ENCODE results near the gene CADM3.

Gene CADM3

DNA sequence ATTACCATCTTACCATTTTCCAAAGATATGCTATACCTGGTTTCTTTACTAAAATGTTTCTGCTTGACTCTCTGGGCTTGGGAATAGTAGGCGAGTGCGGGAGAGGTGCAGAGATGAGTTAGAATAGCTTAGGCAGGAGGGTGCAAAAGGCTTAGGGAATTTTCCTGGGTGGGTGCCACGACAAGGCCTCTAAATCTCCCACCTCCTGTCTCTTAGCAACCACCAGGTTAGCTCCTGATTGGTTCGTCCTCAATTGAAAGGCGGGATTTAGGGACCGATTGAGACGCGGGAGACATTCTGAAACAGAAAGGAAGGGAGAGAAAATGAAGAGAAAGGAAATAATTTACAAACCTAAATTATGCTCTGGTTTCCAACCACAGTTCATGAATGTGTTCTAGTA, 36.4 kb downstream of the CADM3 start:
- DNase-seq (ENCODE audit: low spot score) = no peak

DNA sequence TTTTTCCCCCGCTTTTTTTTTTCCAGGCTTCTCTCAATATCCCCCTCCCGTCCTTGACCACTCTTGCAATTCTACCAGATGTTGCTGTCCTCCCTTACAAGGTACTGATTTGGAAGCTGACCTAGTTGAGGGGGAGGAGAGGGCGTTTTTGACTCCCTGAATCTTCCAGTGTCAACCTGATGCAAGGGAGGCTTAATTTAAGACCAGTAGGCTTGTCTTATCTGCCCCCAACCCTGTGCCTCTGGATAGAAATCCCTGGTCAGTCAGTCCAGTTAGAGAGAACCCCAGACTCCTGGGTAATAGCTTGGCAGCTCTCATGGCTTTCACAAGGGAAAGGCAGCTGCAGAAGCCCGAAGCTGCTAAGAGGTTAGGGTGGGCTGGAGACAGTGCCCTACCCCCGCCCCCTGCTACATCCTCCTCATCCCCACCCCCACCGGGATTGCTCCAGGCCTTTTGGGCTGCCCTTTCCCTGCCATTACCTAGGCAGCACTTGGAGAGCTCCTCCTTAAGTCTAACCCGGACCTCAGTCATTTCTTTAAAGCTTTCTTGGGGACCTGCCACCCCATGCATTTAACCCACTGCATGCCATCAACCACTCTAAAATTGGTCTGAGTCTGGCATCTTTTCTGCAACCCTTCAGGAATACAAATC, 36.9 kb downstream of the CADM3 start:
- no peak for DNase-seq (ENCODE audit: low spot score)

DNA sequence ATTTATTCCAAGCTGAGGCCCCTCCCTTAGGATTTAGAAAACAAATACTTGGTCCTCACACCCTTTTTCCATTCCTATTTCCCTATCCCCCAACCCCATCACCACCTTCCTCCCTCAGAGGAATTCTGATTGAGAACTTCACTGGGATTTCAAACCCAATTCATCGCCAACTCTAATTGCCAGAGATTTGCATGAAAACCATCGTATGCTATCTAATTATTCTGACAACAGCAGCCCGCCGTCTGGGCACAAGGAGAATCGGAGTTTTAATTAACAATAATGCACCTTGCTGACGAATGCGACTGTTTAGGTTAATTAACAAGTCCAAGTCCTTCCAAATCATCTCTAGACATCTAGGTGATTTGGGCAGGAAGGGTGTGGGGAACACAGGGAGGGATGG, 37.6 kb downstream of the CADM3 start:
- DNase-seq (ENCODE audit: low spot score) = no peak

DNA sequence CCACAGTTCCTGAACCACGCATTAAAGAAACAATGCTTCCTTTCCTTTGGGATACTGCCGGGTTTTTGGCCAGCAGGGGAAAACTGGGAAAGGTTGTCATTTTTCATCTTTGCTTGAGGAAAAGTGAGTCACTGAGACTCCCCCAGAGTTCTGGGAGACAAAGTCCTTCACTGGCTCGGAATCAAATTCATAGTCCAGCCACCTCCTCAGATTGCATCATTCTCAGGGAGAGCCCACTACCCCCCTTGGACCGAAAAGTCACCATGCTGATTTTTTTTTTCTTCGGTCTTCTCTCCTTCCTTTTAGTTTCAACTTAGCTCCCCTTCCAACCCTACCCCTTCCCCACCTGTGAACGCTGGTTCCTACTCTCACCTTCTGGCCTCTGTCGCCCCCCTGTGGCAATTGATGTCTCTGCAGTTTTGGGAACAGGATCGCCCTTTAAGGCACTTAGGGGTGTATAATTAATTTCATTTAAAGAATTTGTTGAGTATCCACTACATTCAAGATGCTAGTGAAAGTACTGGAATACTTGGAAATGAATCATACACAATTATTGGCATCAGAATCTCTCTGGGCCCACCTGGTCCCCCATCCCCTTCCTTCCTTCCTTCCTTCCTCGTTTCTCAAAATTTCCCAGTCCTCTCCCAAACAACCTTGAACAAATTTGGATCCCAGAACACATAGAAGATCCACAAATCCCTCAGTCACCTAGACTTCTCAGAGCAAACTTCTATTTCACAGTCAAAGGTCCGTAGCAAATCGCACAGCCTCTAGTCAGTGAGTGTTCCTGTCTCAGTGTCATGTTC, 40.1 kb downstream of the CADM3 start:
- peak; percentile 39 for DNase-seq (ENCODE audit: low spot score)

- DNase-seq (ENCODE audit: low spot score) = no peak
These were observed 41.2 kb downstream of the CADM3 start for GRCh38 chr1:159212596-159212995.

DNA sequence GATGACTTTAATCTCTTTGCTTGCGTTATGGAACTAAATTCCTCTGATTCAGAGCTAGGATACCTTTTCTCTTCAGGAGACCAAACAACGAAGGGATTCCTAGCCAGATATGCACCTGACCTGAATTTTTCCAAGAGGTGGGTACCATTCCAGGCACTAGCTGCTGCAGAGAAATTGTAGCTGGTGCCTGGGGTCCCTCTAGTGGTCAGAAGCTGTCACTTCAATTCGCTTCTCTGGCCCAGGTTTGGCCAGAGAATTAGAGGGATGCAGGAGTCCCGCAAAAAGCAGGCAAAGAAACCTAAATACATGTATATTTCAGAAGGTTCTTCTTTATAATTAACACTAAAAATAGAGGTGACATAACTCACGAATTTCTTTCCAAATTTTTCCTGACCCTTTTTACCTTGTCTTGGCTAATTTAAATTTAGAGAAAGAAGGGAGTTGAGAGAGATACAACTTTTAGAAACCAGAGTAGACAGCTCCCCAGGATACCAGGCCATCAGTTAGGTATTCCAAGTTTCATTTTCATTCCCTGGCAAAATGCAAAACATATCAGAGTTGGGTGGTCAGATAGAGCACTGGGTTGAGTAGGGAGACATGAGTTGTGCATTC, 42.8 kb downstream of the CADM3 start:
- peak; percentile 41 for DNase-seq (ENCODE audit: low spot score)

DNA sequence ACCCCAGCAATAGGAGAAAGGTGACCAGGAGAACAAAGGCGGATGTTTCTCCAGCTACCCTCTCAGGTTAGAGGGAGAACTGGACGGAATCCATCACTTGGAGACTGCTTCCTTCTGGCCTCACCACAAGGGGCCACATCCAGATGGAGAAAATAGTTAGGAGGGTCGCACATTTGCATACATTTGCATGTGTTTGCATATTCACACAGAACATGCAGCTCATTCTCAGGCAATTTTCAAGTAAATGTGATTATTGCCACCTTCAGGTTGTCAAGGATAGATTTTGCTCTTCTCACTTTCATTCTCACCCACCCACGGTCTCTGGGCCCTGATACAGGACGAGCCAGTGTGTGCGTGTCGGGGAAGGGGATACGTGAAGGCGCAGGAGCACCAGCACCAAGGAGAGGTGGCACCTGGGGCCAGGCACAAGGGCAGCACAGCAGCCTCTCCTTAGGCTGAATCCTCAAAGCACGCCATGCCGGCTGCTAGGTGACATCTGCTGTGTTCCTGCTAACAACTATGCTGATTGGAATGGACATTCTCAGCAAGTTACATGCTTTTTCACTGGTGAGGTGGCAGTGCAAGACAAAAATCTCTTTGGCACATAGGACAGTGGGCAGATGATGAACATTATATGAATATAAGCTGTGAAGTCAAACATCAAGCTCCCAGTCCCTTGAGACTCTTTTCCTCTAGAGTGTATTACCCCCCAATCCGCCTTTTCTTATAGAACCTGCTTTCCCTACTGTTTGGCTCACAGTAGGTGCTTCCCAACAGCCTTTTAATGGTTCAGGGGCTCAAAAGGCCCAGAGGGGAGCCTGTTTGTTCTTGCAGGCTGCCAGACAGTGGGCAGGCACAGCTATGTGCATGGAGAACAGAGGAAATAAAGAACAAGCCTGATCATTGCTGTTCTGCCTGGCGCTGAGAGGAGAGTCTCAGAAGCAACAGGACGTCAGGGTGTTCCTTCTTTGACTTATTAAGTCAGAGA, 47.5 kb downstream of the CADM3 start:
- DNase-seq (ENCODE audit: low spot score) = no peak

DNA sequence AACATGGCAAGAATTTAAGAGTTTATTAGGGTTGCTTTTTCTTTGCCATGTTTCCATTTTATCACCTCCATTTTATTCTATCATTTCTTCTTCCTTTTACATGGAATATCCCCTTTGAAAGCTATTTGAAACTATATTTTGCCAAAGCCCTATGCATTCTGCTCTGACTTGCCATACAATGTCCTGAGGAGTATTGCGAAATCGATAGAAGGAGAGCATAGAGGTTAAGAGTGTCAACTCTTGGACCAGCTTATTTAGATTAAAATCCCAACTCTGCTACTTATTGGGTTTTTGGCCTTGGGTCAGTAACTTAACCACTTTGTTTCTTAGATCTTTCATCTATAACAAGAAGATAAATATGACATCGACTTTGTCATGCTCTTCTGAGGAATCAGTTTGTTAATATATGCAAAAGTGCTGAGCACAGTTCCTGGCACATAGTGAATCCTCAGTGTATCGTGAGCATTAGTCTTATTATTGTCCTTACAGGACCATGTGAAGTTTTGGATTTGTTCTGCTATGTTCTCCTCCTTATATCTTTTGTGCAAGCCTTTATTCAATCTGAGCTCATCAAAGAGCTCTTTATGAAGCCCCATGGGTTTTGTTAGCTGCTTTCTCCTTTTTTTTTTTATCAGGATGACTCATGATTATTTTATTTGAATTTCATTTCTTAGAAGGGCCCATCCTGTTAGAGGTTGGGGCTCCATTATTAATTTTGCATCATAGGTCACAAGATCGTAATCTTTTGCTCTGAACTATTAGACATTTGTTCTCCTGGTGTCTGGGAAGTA, 50.9 kb downstream of the CADM3 start:
- DNase-seq (ENCODE audit: low spot score) = no peak

GRCh38 chr1:159223004-159223403, 51.6 kb downstream of the CADM3 start:
- no peak for DNase-seq (ENCODE audit: low spot score)

DNA sequence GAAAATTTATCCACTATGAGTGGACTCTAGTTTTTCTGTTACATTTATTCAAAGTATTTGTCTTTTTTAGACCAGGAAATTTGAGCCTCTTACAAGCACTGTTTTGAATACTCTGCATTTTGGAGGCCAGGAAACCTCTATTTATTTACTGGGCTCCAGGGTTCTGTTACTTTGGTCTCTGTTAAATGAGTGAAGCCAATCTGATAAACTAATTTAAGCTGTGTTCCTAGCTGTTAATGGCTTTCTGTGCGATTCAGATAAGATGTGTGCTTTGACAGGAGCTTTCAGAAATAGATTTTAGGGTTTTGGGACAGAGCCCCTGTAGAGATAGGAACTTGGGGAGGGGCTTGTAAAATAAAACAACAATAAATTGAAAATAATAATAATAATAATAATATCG, 57.1 kb downstream of the CADM3 start:
- no peak for DNase-seq (ENCODE audit: low spot score)

DNA sequence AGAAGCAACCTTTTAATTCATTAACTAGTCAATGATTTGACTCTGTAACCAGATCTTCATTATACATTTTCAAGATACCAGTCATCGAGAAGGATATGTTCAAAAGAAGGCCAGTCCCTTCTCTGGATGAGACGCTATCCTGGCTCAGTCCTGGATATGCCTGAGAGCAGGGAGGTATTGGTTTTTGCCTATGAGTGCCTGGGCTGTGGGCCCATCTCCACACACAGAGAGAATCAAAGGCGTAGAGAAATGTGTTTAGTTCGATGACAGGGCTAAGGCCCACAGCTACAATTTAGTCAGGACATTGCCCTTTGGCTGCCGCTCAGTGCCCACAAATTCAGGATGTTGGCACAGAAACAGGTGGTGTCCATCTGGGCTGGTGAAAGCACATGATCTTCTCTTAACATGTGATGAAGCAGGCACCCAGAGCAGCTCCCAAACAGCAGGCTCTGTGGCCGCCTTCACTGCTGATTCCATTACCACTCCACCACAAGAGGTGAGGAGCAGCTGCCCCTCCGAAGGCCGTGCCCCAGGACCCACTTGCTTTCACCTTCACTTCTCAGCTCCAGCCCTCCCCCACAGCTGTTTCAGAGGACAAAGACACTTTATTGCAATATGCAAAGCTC, 58.0 kb downstream of the CADM3 start:
- DNase-seq (ENCODE audit: low spot score) = no peak

GRCh38 chr1:159229896-159230295, 58.5 kb downstream of the CADM3 start:
- DNase-seq (ENCODE audit: low spot score) = no peak

GRCh38 chr1:159239551-159240220, 68.3 kb downstream of the CADM3 start:
- no peak for DNase-seq (ENCODE audit: low spot score)

- no peak for DNase-seq (ENCODE audit: low spot score)
These were observed 75.9 kb downstream of the CADM3 start for GRCh38 chr1:159247266-159247665.

- no peak for DNase-seq (ENCODE audit: low spot score)
These were observed 76.9 kb downstream of the CADM3 start for GRCh38 chr1:159248311-159248710.

GRCh38 chr1:159250638-159251216, 79.3 kb downstream of the CADM3 start:
- no peak for DNase-seq (ENCODE audit: low spot score)
